GM12878 (cell line): ENCODE data around the gene RPL18. TPM values are rescaled to one million over a fixed set of nuclear protein-coding genes. Genes with fewer than 3 reads are reported as not detected.

Source experiments
- ATAC-seq: fragments of 200-7000 bp; cut with Tn5 transposase; 3 replicates; pipeline ENCODE4 v1.9.1; 2020; ENCODE audit warnings: mild to moderate bottlenecking, moderate library complexity
- BruUV-seq: library from RNA; stranded (reverse); fragments of 400-500 nt; replicated peaks from 2 replicates; lab custom pipeline; 2021; lab: Mats Ljungman, UMichigan
- CTCF ChIA-PET: fragments of 300-600 bp; sonication (Branson Sonifier 250); formaldehyde crosslinking; extraction: SDS; loops from one replicate; lab custom pipeline; 2021; ENCODE audit warnings: inconsistent platforms; lab: Yijun Ruan, JAX
- POLR2A ChIA-PET: fragments of 350-600 bp; formaldehyde crosslinking; extraction: SDS; loops from one replicate; lab custom pipeline; 2021; ENCODE audit warnings: inconsistent platforms; lab: Charles Lee
- RAD21 ChIA-PET: fragments of 300-600 bp; sonication (Branson Sonifier 250); formaldehyde crosslinking; loops from one replicate; lab custom pipeline; 2023; ENCODE audit warnings: antibody characterized with exemption; ENCODE audit not compliant: unreplicated experiment; lab: Charles Lee
- SMC1A ChIA-PET: fragments of 300-600 bp; sonication (Branson Sonifier 250); formaldehyde crosslinking; loops from one replicate; lab custom pipeline; 2023; ENCODE audit not compliant: unreplicated experiment, uncharacterized antibody; lab: Charles Lee
- DNase-seq: peaks from one replicate; pipeline ENCODE4 v3.0.0-alpha.2; 2011; ENCODE audit warnings: low read depth, low spot score
- FAIRE-seq: peaks from 3 replicates; lab custom pipeline; 2011; peaks lifted over from hg19 to GRCh38; lab: Jason Lieb, UNC
- H2AFZ ChIP-seq: 2 replicates; pipeline ENCODE4 v1.6.0; 2011; ENCODE audit warnings: low read depth, low read length, control low read depth; ENCODE audit not compliant: control insufficient read depth
- H3K27ac ChIP-seq: 2 replicates; pipeline ENCODE4 v1.5.1; 2011; ENCODE audit warnings: control low read depth; ENCODE audit not compliant: control insufficient read depth, insufficient read depth
- H3K27me3 ChIP-seq, 2 experiments: replicated peaks in 1 of 2; 2 replicates each; pipeline versions ENCODE4 v1.6.0 to v1.6.1; 2011; ENCODE audit warnings: low read length in 1 of 2; ENCODE audit not compliant: control insufficient read depth in 2 of 2, insufficient read depth in 2 of 2
- H3K36me3 ChIP-seq, 2 experiments: 2 replicates each; pipeline ENCODE4 v1.5.1; 2011; ENCODE audit warnings: low read length in 1 of 2; ENCODE audit not compliant: control insufficient read depth in 2 of 2, insufficient read depth in 2 of 2
- H3K4me1 ChIP-seq: 2 replicates; pipeline ENCODE4 v1.6.1; 2011; ENCODE audit warnings: mild to moderate bottlenecking, low read length, moderate library complexity, mixed read lengths; ENCODE audit not compliant: control insufficient read depth, insufficient read depth
- H3K4me2 ChIP-seq: 2 replicates; pipeline ENCODE4 v1.6.0; 2011; ENCODE audit warnings: control low read depth; ENCODE audit not compliant: control insufficient read depth, insufficient read depth
- H3K4me3 ChIP-seq: fragments of 200-600 bp; sonication (generic); 2 replicates; pipeline ENCODE4 v1.5.1; 2016
- H3K79me2 ChIP-seq: 2 replicates; pipeline ENCODE4 v1.6.0; 2011; ENCODE audit warnings: low read length; ENCODE audit not compliant: control insufficient read depth, insufficient read depth
- H3K9ac ChIP-seq: 2 replicates; pipeline ENCODE4 v1.8.0; 2011; ENCODE audit warnings: low read length, control low read depth, mixed read lengths; ENCODE audit not compliant: control insufficient read depth, insufficient read depth
- H3K9me3 ChIP-seq: replicated peaks from 3 replicates; pipeline ENCODE4 v1.5.1; 2011; ENCODE audit warnings: mild to moderate bottlenecking, low read length; ENCODE audit not compliant: control insufficient read depth, insufficient read depth
- H4K20me1 ChIP-seq: 2 replicates; pipeline ENCODE4 v1.6.0; 2011; ENCODE audit not compliant: control insufficient read depth, insufficient read depth
- PKNOX1 ChIP-seq: fragments of 450-650 bp; IDR thresholded peaks from 2 replicates; pipeline ENCODE4 v1.6.1; 2016; ENCODE audit warnings: mild to moderate bottlenecking
- RAD21 ChIP-seq: IDR thresholded peaks from 2 replicates; pipeline ENCODE4 v1.6.1; 2011; ENCODE audit warnings: mild to moderate bottlenecking, low read depth, low read length, moderate library complexity; ENCODE audit not compliant: insufficient read depth
- SMAD1 ChIP-seq: fragments of 450-650 bp; IDR thresholded peaks from 2 replicates; pipeline ENCODE4 v1.6.1; 2018; ENCODE audit warnings: mild to moderate bottlenecking, low read depth; ENCODE audit not compliant: partially characterized antibody
- WGBS: methylation state at CpG from one replicate; pipeline ENCODE4 v1.1.6; 2016; ENCODE audit warnings: low lambda C conversion rate; ENCODE audit not compliant: insufficient replicate concordance, insufficient coverage; ENCODE audit errors: missing lambda C conversion rate; 5-methylcytosine and 5-hydroxymethylcytosine counted together
- in situ Hi-C: fragments of 300-500 bp; cut with MboI; formaldehyde crosslinking; loops from 9 replicates; pipeline ENCODE4 v1.14.3; 2018; ENCODE audit warnings: mixed read lengths
- intact Hi-C: fragments of 100-400 bp; cut with micrococcal nuclease; formaldehyde crosslinking; loops from one replicate; pipeline ENCODE4 v1.14.2; 2022; ENCODE audit not compliant: unreplicated experiment
- polyA plus RNA-seq, 11 experiments: library from polyadenylated mRNA; depleted of rRNA in 4 of 11; unstranded in 6 of 11; stranded (reverse) in 5 of 11; fragments of >200 nt; fragmentation: Nextera tagmentation in 4 of 11; fragmentation: Illumina TruSeq in 1 of 11; extraction: Ambion mirVana in 4 of 11; extraction: Trizol in 1 of 11; gene quantifications; 1 replicate in 1 of 11; 2 replicates in 10 of 11; pipeline versions ENCODE4 v1.2.1 to v1.2.3, GENCODE V29; 2011 to 2016; ENCODE audit warnings: inconsistent platforms in 2 of 11, missing spikeins in 2 of 11, low read depth in 1 of 11
- total RNA-seq, 4 experiments: library from RNA; depleted of rRNA in 3 of 4; stranded (reverse); fragments of >200 nt in 3 of 4; fragmentation: Illumina TruSeq in 1 of 4; extraction: Trizol in 1 of 4; gene quantifications; 2 replicates each; pipeline versions ENCODE4 v1.2.1 to v1.2.3, GENCODE V29; 2013 to 2021

The RPL18 gene
- total and polyA plus RNA-seq, 10 of the 15 experiments (the other 5 are each of a cell fraction or from before 2014, with no cell fraction given): 393 to 4,267 (median 2,019) TPM

GRCh38 chr19:48573163-48573505 lies 45.8 kb downstream of the RPL18 start:
- in situ Hi-C loops (loop anchor here (25.0 kb wide), 1 partner anchor 711 kb away; the partner anchor contains the start of gene TPRX2), intact Hi-C loops (no loop called here)
- CTCF ChIA-PET: interaction anchor here (0.7 to 2.6 kb wide), 3 partner anchors 67 to 279 kb away, joined by 3 to 5 read pairs (median 3); partner anchors contain the start of gene KDELR1
- no peak overlapping the region for H3K27ac ChIP-seq
- no peaks in the 10 kb centered on the region for H3K36me3 ChIP-seq
- ATAC-seq (no peak), DNase-seq (no peak), FAIRE-seq (no peak)
- RAD21 ChIA-PET: interaction anchor here (1.9 kb wide), 1 partner anchor 67 kb away, joined by 5 read pairs; no protein-coding TSS in a partner anchor
- SMC1A ChIA-PET: interaction anchor here (0.5 kb wide), 1 partner anchor 722 kb away, joined by 3 read pairs; no protein-coding TSS in a partner anchor
- peaks cover 0 to 3% of the 10 kb centered on the region in 2 experiments; a peak in 2 of 4 replicates for H3K27me3 ChIP-seq
- H3K4me2 ChIP-seq: no peak overlapping the region
- POLR2A ChIA-PET: interaction anchor here (0.6 to 0.7 kb wide), 2 partner anchors 21 to 68 kb away, joined by 6 read pairs; no protein-coding TSS in a partner anchor
- H3K9ac ChIP-seq: no peak overlapping the region
- no peak overlapping the region for H3K4me3 ChIP-seq
- TF ChIP-seq SMAD1: no peak
- no peaks in the 10 kb centered on the region for H3K4me1 ChIP-seq
- H3K9me3 ChIP-seq: no peaks in the 10 kb centered on the region
- BruUV-seq: no TSS peak
- 65% methylated on average over 12 of the region's 12 CpGs for WGBS
- no peak overlapping the region for H2AFZ ChIP-seq
- H4K20me1 ChIP-seq: no peaks in the 10 kb centered on the region
- no peaks in the 10 kb centered on the region for H3K79me2 ChIP-seq

GRCh38 chr19:48571378-48572162 lies 47.4 kb downstream of the RPL18 start:
- FAIRE-seq (no peak), DNase-seq (no peak), ATAC-seq (no peak)
- Histone ChIP-seq H3K36me3 (no peaks in the 10 kb centered on the region), H3K4me3 (no peak overlapping the region), H3K4me1 (no peaks in the 10 kb centered on the region), H2AFZ (no peak overlapping the region), H3K27me3 (peaks cover 0 to 3% of the 10 kb centered on the region in 2 experiments; a peak in 2 of 4 replicates), H3K9me3 (no peaks in the 10 kb centered on the region), H3K4me2 (no peak overlapping the region), H3K27ac (no peak overlapping the region), H4K20me1 (no peaks in the 10 kb centered on the region), H3K79me2 (no peaks in the 10 kb centered on the region), H3K9ac (no peak overlapping the region)
- in situ Hi-C loops (loop anchor here (25.0 kb wide), 1 partner anchor 709 kb away; the partner anchor contains the start of gene TPRX2), intact Hi-C loops (no loop called here)
- ChIA-PET RAD21 (no interaction called here), POLR2A (interaction anchor here (0.6 kb wide), 1 partner anchor 214 kb away, joined by 3 read pairs; no protein-coding TSS in a partner anchor), SMC1A (interaction anchor here (0.7 kb wide), 1 partner anchor 553 kb away, joined by 3 read pairs; no protein-coding TSS in a partner anchor), CTCF (interaction anchor here (1.3 kb wide), 1 partner anchor 13 kb away, joined by 3 read pairs; no protein-coding TSS in a partner anchor)
- TF ChIP-seq PKNOX1: 0 out of 2 replicates have a peak, but pooled peaks have one; percentile 14
- TF ChIP-seq RAD21: no peak
- no TSS peak for BruUV-seq
- WGBS: 33% methylated on average over 5 of the region's 5 CpGs
